ENCODE measurements around the gene ELF5.

ELF5 gene

DNA sequence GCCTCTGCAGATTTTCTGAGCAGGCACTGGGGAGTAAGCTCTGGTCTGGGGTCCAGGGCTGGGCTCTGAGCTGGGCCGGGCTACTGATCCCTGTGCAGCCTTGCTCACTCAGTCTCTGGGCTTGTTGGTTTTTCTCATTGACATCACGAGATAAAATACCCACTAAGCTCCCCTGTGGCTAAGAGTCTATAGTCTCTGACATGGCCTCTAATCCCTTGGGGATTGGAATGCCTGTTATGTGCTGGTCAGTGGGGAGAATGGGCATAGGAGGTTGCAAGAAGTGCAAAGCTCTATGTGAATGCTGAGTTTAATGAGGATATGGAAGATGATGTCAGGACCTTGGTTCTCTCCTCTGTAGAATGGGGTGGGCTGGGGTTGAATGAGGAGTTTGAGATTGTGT lies 23.3 kb downstream of the ELF5 start:
- DNase-seq = no peak

GRCh38 chr11:34488855-34489557 lies 24.6 kb downstream of the ELF5 start:
- DNase-seq = no peak

- no peak for DNase-seq
These were observed 26.2 kb downstream of the ELF5 start for GRCh38 chr11:34487430-34487829.

GRCh38 chr11:34483106-34483874 lies 30.3 kb downstream of the ELF5 start:
- no peak for DNase-seq

DNA sequence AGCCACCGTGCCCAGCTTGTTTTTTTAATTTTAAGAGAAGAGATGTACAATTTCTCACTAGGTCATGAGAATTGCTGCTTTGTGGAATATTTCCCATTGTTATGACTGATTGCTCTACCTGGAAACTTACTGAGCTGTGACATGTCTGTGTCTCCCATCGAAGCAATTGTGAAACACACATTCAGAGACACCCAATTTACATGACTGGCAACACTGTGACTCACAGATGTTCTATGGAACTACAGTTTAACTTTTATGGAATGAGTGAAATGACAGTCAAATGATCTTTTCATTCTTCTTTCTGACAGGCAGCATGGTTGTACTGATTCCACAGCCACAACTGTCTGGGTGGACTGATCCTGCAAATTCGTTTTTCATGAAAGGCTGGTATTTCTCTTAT lies 32.3 kb downstream of the ELF5 start:
- DNase-seq = no peak

GRCh38 chr11:34480314-34480713 lies 33.3 kb downstream of the ELF5 start:
- DNase-seq = no peak

DNA sequence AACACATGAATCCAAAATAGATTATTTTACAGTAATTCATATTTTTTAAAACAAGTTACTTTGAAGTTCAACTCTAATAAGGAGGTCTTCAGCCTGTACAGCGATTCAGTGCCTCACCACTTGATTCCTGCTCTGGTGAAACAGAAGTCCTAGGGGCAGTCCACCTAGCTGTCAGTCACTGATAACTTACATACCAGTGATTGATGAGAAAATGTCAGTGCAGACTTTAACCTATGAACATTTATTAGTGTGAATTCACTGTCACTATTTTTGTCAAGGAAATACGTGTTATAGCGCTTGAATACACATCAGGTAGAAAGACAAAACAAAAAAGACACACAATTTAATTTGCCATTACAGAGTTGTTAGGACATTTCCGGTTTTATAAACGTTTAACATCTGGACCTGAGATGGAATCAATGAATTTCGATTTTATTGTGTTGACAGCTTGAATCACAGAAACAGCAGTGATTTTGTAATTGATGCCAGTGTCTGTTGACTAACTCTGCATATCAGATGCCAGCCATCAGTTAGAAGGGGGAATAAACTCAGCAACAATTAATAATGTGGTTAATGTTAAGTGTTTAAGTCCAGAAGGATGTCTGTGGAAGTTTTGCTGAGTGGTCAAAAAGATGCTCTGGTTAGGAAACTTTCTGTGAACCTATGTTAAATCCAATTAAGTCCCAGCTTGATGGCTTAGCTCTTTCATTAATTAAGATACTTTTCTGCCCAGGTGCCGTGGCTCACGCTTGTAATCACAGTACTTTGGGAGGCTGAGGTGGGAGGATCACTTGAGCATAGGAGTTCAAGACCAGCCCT lies 34.5 kb downstream of the ELF5 start:
- no peak for DNase-seq

GRCh38 chr11:34476849-34477248 lies 36.7 kb downstream of the ELF5 start:
- no peak for DNase-seq

- DNase-seq = no peak
These were observed 37.9 kb downstream of the ELF5 start for GRCh38 chr11:34475656-34476055.

DNA sequence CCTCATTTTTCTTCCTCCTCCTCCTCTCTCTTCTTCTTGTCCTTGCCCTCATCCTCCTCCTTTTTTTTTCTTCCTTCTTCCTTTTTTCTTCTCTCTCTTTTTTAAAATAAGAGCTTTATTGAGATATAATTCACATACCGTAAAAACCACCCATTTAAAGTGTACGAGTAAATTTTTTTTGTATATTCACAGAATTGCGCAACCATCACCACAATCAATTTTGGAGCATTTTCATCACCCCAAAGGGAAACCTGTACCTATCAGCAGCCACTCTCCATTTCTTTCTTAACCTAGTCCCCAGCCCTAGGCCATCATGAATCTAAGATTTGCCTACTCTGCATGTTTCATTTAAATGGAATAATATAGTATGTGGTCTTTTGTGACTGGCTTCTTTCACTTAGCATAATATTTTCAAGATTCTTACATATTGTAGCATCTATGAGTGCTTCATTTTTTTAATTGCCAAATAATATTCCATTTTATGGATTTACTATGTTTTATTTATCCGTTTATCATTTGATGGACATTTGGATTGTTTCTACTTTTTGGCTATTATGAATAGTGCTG lies 39.9 kb downstream of the ELF5 start:
- no peak for DNase-seq

GRCh38 chr11:34468209-34468841 lies 45.3 kb downstream of the ELF5 start:
- DNase-seq = peak; percentile 13

- no peak for DNase-seq
These were observed 46.6 kb downstream of the ELF5 start for GRCh38 chr11:34466802-34467488.

DNA sequence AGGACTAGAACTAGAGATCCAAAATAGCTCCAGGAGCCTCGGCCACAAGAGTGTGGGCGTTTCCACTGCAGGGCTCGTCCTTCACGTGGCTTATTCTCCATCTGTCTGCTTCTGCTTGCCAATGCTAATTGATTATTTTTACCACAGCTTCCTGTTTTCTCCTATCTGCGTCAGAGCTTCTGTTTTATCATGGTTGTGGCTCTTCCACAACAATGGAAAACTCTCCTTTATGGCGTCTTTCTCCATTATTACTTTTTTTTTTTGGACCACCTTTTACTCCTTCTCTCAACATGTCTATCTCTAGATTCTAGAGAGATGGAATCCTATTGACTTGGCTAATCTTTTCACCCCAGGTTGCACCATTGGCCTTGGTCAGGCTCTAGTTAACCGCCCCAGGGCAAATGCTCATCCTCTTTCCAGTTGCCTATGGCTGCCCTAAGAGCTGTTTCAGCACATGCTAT lies 49.0 kb downstream of the ELF5 start:
- DNase-seq = no peak

GRCh38 chr11:34461215-34461614 lies 52.4 kb downstream of the ELF5 start:
- DNase-seq = no peak

DNA sequence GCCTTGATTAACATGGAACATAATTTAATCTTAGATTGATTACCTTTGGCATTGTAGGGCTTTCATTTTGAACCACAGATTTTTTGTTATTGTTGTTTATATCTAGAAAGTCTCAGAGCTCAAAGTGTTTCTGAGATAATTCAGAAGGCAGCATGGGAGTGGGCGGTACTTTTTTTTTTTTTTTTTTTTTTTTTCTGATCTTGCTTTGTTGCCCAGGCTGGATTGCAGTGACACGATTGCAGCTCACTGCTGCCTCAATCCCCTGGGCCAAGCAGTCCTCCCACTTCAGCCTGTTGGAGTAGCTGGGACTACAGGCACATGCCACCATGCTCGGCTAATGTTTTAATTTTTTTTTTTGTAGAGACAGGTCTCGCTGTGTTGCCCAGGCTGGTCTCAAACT lies 53.3 kb downstream of the ELF5 start:
- DNase-seq = no peak

DNA sequence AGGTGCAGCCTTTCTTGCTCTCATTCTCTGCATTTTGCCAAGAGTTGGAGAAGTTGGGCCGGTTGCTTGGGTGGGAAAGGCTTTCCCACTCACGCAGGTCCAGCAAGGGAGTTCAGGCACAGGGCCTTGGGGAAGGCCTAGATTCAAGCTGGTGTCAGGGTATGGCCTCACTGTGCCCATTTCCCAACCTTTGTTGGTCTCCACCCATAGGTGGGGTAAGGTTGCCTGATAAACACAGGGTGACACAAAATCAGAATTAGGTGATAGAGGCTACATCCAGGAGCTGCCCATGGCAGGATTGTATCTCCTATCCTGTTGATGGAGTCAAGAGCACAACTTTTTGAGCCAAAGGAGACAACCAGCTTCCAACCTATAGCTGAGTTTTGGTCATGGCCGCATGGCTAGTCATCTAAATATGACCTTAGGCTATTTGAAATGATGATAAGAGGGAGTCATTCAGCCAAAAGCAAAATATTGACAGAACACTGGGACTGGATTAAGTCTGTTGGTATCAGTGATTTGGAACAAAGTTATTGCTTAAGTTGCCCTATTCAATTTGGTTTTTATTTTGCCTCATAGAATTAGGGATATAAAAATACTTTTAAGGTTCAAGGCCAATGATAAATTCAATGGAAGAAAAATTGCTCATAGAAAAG lies 54.0 kb downstream of the ELF5 start:
- DNase-seq = no peak

DNA sequence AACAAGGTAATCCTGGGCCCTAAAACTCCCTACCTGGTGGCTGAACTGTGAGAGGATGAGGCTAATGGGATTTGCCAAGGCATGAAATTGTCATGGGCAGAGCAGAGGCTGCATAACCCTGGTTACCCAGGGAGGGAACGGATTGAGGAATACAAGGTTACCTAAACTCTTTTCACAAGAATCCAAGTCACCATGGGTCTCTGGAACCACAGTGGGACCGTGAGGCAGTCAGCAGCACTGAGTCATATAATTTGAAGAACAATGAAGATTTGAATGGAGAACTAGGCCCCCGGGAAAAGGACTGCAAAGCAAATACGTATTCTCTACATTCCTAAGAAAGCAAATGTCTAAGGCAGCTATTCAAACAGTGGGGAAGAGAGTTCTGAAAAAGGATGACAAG lies 55.1 kb downstream of the ELF5 start:
- no peak for DNase-seq

- DNase-seq = no peak
These were observed 56.0 kb downstream of the ELF5 start for GRCh38 chr11:34457607-34458006.

GRCh38 chr11:34454308-34455032 lies 59.1 kb downstream of the ELF5 start:
- DNase-seq = no peak

DNA sequence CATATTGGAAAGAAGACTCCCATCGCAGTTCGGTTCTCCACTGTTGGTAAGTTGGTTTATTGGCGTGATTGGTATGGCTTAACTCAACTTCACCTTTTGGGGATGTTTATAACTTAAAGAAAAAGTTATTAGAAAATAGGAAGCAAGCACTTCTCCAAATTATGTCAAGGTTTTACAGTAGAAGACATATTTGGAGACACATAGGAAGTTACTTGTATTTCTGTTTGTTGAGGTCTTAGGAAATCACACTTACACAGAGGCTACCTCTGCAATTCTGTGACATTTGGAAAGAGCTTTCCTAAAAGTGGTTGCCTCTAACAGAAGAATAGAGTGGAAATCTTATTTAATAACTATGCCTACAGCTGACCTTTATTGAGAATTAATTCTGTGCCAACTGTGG lies 62.5 kb downstream of the ELF5 start:
- DNase-seq = no peak

DNA sequence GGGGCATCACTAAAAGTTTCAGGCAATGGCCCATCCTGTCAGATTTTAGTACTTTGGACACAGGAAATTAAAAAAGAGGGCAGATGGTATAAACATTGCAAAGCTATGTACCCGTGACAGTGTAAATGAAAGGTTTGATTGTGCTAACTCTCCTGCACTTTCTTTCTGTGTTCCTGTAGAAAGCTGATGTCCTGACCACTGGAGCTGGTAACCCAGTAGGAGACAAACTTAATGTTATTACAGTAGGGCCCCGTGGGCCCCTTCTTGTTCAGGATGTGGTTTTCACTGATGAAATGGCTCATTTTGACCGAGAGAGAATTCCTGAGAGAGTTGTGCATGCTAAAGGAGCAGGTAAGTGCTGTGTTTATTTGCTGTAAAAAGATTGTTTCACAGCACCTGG lies 64.6 kb downstream of the ELF5 start:
- DNase-seq = no peak
